Immature natural killer cell (primary cell): ENCODE results near the gene ADAMTSL3. TPM values are rescaled to one million over a fixed set of nuclear protein-coding genes. Genes with fewer than 3 reads are reported as not detected.

Source experiments
- DNase-seq, 3 donors: peaks; one replicate each; pipeline ENCODE4 v3.0.0; 2022; ENCODE audit warnings: mixed read lengths in 1 of 3
- H3K27ac Mint-ChIP-seq, 6 donors: one replicate each; pipeline ENCODE4 v1.8.0; 2020; ENCODE audit warnings: mixed read lengths in 6 of 6, mild to moderate bottlenecking in 5 of 6, inconsistent platforms in 4 of 6, moderate library complexity in 3 of 6
- H3K27me3 Mint-ChIP-seq, 3 donors: one replicate each; pipeline ENCODE4 v1.8.0; 2020 to 2021; ENCODE audit warnings: low read depth in 3 of 3, mild to moderate bottlenecking in 3 of 3, mixed read lengths in 3 of 3, moderate library complexity in 3 of 3, inconsistent platforms in 1 of 3
- H3K36me3 Mint-ChIP-seq, 3 donors: one replicate each; pipeline ENCODE4 v1.8.0; 2020; ENCODE audit warnings: mixed read lengths in 3 of 3, inconsistent platforms in 2 of 3, mild to moderate bottlenecking in 2 of 3
- H3K4me1 Mint-ChIP-seq, 2 donors: one replicate each; pipeline ENCODE4 v1.8.0; 2020; ENCODE audit warnings: inconsistent platforms in 2 of 2, mild to moderate bottlenecking in 2 of 2, mixed read lengths in 2 of 2, moderate library complexity in 1 of 2
- H3K4me3 Mint-ChIP-seq, 5 donors: one replicate each; pipeline ENCODE4 v1.8.0; 2020; ENCODE audit warnings: mild to moderate bottlenecking in 5 of 5, mixed read lengths in 5 of 5, inconsistent platforms in 3 of 5, moderate library complexity in 3 of 5
- H3K9me3 Mint-ChIP-seq, 6 donors: one replicate each; pipeline ENCODE4 v1.8.0; 2020; ENCODE audit warnings: mild to moderate bottlenecking in 6 of 6, mixed read lengths in 6 of 6, inconsistent platforms in 4 of 6, moderate library complexity in 3 of 6
- polyA plus RNA-seq, 3 donors: library from polyadenylated mRNA; unstranded; fragments of 300-500 nt; fragmentation: Illumina TruSeq; gene quantifications; one replicate each; pipeline ENCODE4 v1.2.3, GENCODE V29; 2021

The ADAMTSL3 gene
- polyA plus RNA-seq = not detected

GRCh38 chr15:83653639-83654378 is at the start of gene ADAMTSL3:
ADAMTSL3 (plus strand) TSS chr15:83654123; CDS start chr15:83655762, 1,639 bp downstream.
- H3K4me1 Mint-ChIP-seq = no peaks in the 10 kb centered on the region
- H3K27me3 Mint-ChIP-seq = peaks cover 0 to 12% (median 4%) of the 10 kb centered on the region in 3 donors
- DNase-seq = no peak
- peaks cover 0 to 2% (median 0%) of the 10 kb centered on the region in 6 donors for H3K9me3 Mint-ChIP-seq
- H3K27ac Mint-ChIP-seq = no peak within 1 kb of the TSS
- peak within 1 kb of the TSS in 1 of 5 donors; percentile 46 for H3K4me3 Mint-ChIP-seq
- H3K36me3 Mint-ChIP-seq = peaks cover 0 to 5% (median 2%) of the 10 kb centered on the region in 3 donors

GRCh38 chr15:83604549-83604948 is 49.4 kb upstream of the ADAMTSL3 start:
- DNase-seq = no peak
- peaks cover 0 to 8% (median 2%) of the 10 kb centered on the region in 3 donors for H3K27me3 Mint-ChIP-seq
- H3K27ac Mint-ChIP-seq = no peak overlapping the region
- peaks cover 4 to 10% (median 7%) of the 10 kb centered on the region in 6 donors for H3K9me3 Mint-ChIP-seq
- H3K4me3 Mint-ChIP-seq = no peak overlapping the region
- no peaks in the 10 kb centered on the region for H3K36me3 Mint-ChIP-seq
- no peaks in the 10 kb centered on the region for H3K4me1 Mint-ChIP-seq

- peaks cover 0 to 10% (median 4%) of the 10 kb centered on the region in 6 donors for H3K9me3 Mint-ChIP-seq
- H3K27me3 Mint-ChIP-seq = peaks cover 0 to 8% (median 2%) of the 10 kb centered on the region in 3 donors
- no peak for DNase-seq
- H3K4me1 Mint-ChIP-seq = no peaks in the 10 kb centered on the region
- H3K27ac Mint-ChIP-seq = no peak overlapping the region
- no peaks in the 10 kb centered on the region for H3K36me3 Mint-ChIP-seq
- no peak overlapping the region for H3K4me3 Mint-ChIP-seq
Observed at GRCh38 chr15:83605111-83605945, 48.6 kb upstream of the ADAMTSL3 start.

DNA sequence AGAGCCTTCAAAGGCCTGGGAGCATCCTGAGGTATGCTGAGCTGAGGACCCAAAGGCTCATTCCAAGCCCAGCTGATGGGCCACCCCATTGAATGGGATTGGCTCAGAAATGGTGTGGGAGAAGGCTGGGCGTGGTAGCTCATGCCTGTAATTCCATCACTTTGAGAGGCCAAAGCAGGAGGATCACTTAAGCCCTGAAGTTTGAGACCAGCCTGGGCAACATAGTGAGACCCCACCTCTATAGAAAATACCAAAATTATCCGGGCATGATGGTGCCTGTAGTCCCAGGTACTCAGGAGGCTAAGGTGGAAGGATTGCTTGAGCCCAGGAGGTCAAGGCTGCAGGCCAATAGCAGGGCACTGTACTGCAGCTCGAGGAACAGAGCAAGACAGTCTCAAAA is 43.8 kb upstream of the ADAMTSL3 start:
- H3K36me3 Mint-ChIP-seq = no peaks in the 10 kb centered on the region

GRCh38 chr15:83610901-83611685 is 42.8 kb upstream of the ADAMTSL3 start:
- DNase-seq = no peak
- Mint-ChIP-seq H3K36me3 (no peaks in the 10 kb centered on the region), H3K27me3 (peaks cover 0 to 5% (median 3%) of the 10 kb centered on the region in 3 donors), H3K9me3 (no peaks in the 10 kb centered on the region), H3K4me3 (no peak overlapping the region), H3K27ac (no peak overlapping the region), H3K4me1 (no peaks in the 10 kb centered on the region)

More for the DNA sequence above, 43.8 kb upstream of the ADAMTSL3 start:
- Mint-ChIP-seq H3K4me3 (no peak overlapping the region), H3K9me3 (no peaks in the 10 kb centered on the region), H3K27me3 (peaks cover 0 to 5% (median 3%) of the 10 kb centered on the region in 3 donors), H3K27ac (no peak overlapping the region), H3K4me1 (no peaks in the 10 kb centered on the region)
- DNase-seq = no peak

DNA sequence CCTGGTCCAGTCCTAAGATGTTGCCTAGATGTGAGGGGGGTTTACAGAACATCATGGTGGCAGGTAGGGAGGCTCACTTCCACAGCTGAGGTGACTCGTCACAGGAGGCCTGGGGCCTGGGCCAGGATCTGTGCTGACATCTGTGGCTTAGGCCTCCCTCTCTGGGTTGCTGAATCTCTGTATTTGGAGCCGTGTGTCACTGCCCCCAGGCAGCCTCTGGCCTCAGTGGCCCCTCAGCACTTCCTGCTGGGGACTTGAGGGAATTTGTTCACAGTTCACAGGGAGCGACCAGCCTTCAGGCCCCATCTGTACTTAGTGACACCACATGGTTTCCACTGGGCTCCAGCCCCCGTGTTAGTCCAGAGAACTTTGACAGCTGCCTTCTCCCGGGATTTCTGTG is 41.7 kb upstream of the ADAMTSL3 start:
- Mint-ChIP-seq H3K27me3 (peaks cover 0 to 3% (median 3%) of the 10 kb centered on the region in 3 donors), H3K36me3 (no peaks in the 10 kb centered on the region), H3K27ac (no peak overlapping the region), H3K9me3 (peaks cover 0 to 3% (median 0%) of the 10 kb centered on the region in 6 donors), H3K4me1 (no peaks in the 10 kb centered on the region), H3K4me3 (no peak overlapping the region)
- DNase-seq = no peak

- Mint-ChIP-seq H3K27me3 (peaks cover 0 to 3% (median 3%) of the 10 kb centered on the region in 3 donors), H3K4me3 (no peak overlapping the region), H3K27ac (no peak overlapping the region), H3K4me1 (no peaks in the 10 kb centered on the region), H3K9me3 (peaks cover 0 to 3% (median 0%) of the 10 kb centered on the region in 6 donors), H3K36me3 (no peaks in the 10 kb centered on the region)
- no peak for DNase-seq
Observed at GRCh38 chr15:83612898-83613635, 40.9 kb upstream of the ADAMTSL3 start.

- no peak for DNase-seq
- peaks cover 0 to 3% (median 3%) of the 10 kb centered on the region in 3 donors for H3K27me3 Mint-ChIP-seq
- no peak overlapping the region for H3K27ac Mint-ChIP-seq
- H3K4me1 Mint-ChIP-seq = no peaks in the 10 kb centered on the region
- peaks cover 0 to 3% (median 0%) of the 10 kb centered on the region in 6 donors for H3K9me3 Mint-ChIP-seq
- no peaks in the 10 kb centered on the region for H3K36me3 Mint-ChIP-seq
- H3K4me3 Mint-ChIP-seq = no peak overlapping the region
Observed at GRCh38 chr15:83613714-83614113, 40.2 kb upstream of the ADAMTSL3 start.

DNA sequence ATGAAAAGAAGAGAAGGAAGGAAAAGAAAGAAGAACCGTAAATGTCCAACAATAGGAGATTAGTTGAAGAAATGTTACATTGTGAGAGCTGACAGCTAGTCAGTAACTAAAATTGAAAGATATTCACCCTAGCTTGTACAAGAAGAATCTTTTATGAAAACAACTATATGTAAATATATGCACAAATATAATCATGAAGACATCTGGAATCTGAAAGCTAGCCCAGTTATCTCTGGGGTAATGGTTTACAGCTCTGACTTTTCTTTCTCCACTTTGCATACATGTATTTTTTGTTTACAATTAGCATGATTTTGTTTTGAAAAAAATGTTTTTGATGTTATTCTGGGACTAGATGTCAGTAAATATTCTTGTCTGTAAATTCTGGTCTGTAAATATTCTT is 37.1 kb upstream of the ADAMTSL3 start:
- Mint-ChIP-seq H3K4me1 (no peaks in the 10 kb centered on the region), H3K27ac (no peak overlapping the region), H3K4me3 (no peak overlapping the region), H3K9me3 (peaks cover 0 to 3% (median 0%) of the 10 kb centered on the region in 6 donors), H3K27me3 (peaks cover 0 to 3% (median 3%) of the 10 kb centered on the region in 3 donors), H3K36me3 (no peaks in the 10 kb centered on the region)
- no peak for DNase-seq

DNA sequence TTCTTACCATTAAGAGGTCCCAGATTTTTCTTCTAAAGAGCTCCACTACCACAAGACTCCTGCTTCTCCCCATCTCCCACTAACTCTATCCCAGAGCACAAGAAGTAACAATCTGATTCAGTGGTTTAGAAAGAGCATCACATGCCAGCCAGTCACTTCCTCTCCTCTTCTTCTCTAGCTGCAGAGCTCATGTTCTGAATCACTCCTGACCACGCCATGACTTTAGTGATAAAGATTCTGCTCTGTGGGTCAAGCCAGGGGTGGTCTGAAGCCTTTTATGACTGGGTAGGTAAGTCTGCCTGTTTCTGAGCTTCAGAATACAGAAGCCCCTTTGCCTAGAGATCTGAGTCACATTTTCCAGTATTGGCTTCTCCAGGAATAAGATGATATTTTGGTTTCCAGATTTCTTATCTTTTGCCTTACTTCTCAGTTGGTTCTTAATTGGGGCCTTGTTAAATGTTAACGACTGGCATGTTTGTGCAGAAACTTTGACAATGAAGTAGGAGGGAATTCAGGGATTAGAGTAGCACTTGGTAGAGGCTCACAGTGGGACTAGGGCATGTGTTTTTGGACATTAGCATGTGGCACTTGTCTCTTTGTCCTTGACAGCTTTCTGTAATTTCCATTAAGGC is 27.6 kb upstream of the ADAMTSL3 start:
- Mint-ChIP-seq H3K27me3 (peaks cover 0 to 5% (median 2%) of the 10 kb centered on the region in 3 donors), H3K36me3 (no peaks in the 10 kb centered on the region), H3K4me1 (no peaks in the 10 kb centered on the region), H3K27ac (no peak overlapping the region), H3K4me3 (no peak overlapping the region), H3K9me3 (peaks cover 0 to 5% (median 0%) of the 10 kb centered on the region in 6 donors)
- DNase-seq = no peak

DNA sequence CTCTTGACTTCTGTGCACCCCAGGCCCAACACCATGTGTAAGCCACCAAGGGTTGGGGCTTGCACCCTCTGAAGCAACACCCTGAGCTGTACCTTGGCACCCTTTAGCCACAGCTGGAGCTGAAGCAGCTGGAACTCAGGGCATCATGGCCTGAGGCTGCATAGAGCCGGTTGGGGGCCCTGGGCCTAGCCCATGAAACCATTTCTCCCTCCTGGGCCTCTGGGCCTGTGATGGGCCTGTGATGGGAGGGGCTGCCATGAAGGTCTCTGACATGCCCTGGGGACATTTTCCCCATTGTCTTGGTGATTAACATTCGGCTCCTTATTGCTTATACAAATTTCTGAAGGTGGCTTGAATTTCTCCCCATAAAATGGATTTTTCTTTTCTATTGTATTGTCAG is 22.4 kb upstream of the ADAMTSL3 start:
- DNase-seq = no peak
- H3K27ac Mint-ChIP-seq = no peak overlapping the region

DNA sequence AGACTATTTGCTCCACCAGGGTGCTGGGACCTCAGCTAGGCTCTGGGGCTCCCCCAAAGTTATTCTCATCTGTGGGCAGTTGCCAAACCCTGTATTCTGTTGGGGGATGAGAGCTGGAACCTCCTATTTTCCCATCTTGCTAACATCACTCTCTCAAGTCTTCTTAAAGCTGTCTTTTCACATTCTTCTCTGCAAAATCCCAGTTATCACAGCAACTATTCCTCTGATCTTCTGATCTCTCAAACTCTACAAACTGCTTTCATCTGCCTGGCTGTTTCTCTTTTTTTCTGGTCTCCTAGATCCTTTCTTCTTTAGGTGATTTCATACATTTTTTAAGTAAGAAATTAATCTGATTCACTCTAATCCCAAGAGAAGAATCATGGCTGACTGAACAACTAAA is 10.7 kb upstream of the ADAMTSL3 start:
- Mint-ChIP-seq H3K9me3 (peaks cover 2 to 19% (median 11%) of the 10 kb centered on the region in 6 donors), H3K36me3 (peaks cover 0 to 4% (median 0%) of the 10 kb centered on the region in 3 donors), H3K27me3 (peaks cover 0 to 3% (median 2%) of the 10 kb centered on the region in 3 donors), H3K4me1 (no peaks in the 10 kb centered on the region), H3K27ac (no peak overlapping the region), H3K4me3 (no peak overlapping the region)
- no peak for DNase-seq

More for the DNA sequence above, 22.4 kb upstream of the ADAMTSL3 start:
- Mint-ChIP-seq H3K27me3 (peaks cover 0 to 5% (median 0%) of the 10 kb centered on the region in 3 donors), H3K36me3 (no peaks in the 10 kb centered on the region), H3K4me3 (no peak overlapping the region), H3K9me3 (peaks cover 0 to 4% (median 0%) of the 10 kb centered on the region in 6 donors), H3K4me1 (no peaks in the 10 kb centered on the region)
